Posterior vena cava (tissue), 2 donors: ENCODE data around the gene OR5A2. TPM values are rescaled to one million over a fixed set of nuclear protein-coding genes. Genes with fewer than 3 reads are reported as not detected.
"Not testable (repeated sequence)": the region's sequence is repeated elsewhere in the genome, so short reads cannot be mapped to it uniquely, and the experiment has no call there.

Experiments used
- DNase-seq: peaks from one replicate; pipeline ENCODE4 v3.0.0-alpha.2; 2020; ENCODE audit warnings: low spot score
- intact Hi-C, 2 donors: fragments of 100-400 bp; cut with DNase I; formaldehyde crosslinking; loops; one replicate each; pipeline versions ENCODE4 v1.14.1 to v1.14.2; 2022 to 2023
- total RNA-seq, 2 donors: library from RNA; stranded (reverse); fragmentation: NEBNext Ultra II Directional; extraction: Animal tissue kit (Norgen Biotek cat#: 25700); gene quantifications; one replicate each; pipeline ENCODE4 v1.2.1, GENCODE V29; 2021
- donor health status: DM: yes; HTN: yes; CAD: no.
- donor health status: DM: yes; HTN: yes; CAD: no.

Gene OR5A2
- total RNA-seq, 2 donors from 2014 or later = not detected

DNA sequence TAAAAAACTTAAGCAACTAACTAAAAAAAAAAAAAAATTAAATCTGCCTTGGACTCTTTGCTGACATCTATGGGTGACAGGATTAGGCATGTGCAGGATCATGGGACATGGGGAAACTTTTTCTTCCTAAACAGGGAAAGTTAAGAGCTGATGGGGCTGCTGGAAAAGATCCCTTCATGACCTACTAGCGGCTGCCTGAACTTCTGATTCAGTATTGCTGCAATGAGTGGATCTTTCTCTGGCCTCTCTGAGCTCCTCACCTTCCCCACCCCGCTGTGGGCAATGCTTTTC, 25.0 kb downstream of the OR5A2 start:
- no peak for DNase-seq
- intact Hi-C loops = no loop called here

- DNase-seq = no peak
- intact Hi-C loops = no loop called here
These were observed 25.6 kb downstream of the OR5A2 start for GRCh38 chr11:59400461-59401261.

GRCh38 chr11:59394186-59394585, 32.0 kb downstream of the OR5A2 start:
- intact Hi-C loops = no loop called here
- DNase-seq = no peak

DNA sequence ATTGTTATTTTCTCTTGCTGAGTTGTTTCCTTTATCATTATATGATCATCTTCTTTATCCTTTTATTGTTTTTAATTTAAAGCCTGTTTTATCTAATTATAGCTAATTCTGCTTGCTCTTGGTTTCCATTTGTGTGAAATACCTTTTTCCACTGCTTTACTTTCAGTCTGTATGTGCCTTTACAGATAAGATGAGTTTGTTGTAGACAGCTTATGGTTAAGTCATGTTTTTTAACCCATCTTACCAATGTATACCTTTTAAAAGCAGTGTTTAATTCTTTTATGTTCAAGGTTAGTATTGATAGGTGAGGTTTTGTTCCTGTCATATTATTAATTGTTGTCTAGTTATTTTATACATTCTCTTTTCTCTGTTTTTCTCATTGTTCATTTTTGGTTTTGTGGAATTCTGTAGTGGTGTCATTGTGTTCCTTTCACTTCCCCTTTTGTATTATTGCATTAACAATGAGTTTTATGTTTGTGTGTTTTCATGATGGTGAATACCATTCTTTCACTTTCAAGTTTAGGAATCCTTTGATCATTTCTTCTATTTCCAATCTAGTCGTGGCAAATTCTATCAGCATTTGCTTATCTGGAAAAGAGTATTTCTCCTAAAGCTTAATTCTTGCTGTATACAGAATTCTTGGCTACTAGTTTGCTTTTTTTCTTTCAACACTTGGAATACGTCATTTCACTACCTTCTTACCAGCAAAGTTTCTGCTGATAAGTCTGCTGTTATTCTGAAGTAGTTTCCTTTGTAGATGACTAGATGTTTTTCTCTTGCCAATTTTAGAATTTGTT, 45.8 kb downstream of the OR5A2 start:
- DNase-seq = no peak
- intact Hi-C loops = no loop called here

GRCh38 chr11:59372324-59372723, 53.9 kb downstream of the OR5A2 start:
- DNase-seq, intact Hi-C loops: not testable (repeated sequence)

GRCh38 chr11:59368238-59369022, 57.8 kb downstream of the OR5A2 start:
- no peak for DNase-seq
- intact Hi-C loops = no loop called here

Other genes starting within 250 kb of the OR5A2 start
- gene MPEG1, start 213.5 kb downstream of the OR5A2 start, total RNA-seq = 10 to 100 TPM; 20.4 to 44.8 TPM
- not detected for gene OR5AN1, start 67.5 kb downstream of the OR5A2 start, total RNA-seq
- not detected for gene OR5A1, start 10.1 kb upstream of the OR5A2 start, total RNA-seq
- gene OR4D6, start 30.5 kb upstream of the OR5A2 start, total RNA-seq = not detected
- gene OR4D10, start 46.9 kb upstream of the OR5A2 start, total RNA-seq = not detected
- not detected for gene OR4D11, start 77.2 kb upstream of the OR5A2 start, total RNA-seq
- not detected for gene OR4D9, start 85.1 kb upstream of the OR5A2 start, total RNA-seq
- 10 to 100 TPM; 29.7 to 35.7 TPM for gene OSBP, start 189.4 kb upstream of the OR5A2 start, total RNA-seq
- 10 to 100 TPM; 19.4 to 24.2 TPM for gene PATL1, start 242.6 kb upstream of the OR5A2 start, total RNA-seq